SK-N-SH (cell line): ENCODE data around the gene TSHZ2. TPM values are rescaled to one million over a fixed set of nuclear protein-coding genes. Genes with fewer than 3 reads are reported as not detected.

ENCODE experiments used
- CTCF ChIA-PET: fragments of 300-600, 350-600 bp; formaldehyde crosslinking; extraction: SDS; loops from one replicate; lab custom pipeline; 2021; lab: Yijun Ruan, JAX
- POLR2A ChIA-PET: fragments of 350-600 bp; sonication (Branson Sonifier 250); formaldehyde crosslinking; extraction: SDS; loops from one replicate; lab custom pipeline; 2020; ENCODE audit warnings: antibody characterized with exemption, inconsistent platforms; lab: Yijun Ruan, JAX
- DNase-seq: peaks from one replicate; pipeline ENCODE4 v3.0.0; 2012
- H2AFZ ChIP-seq: fragments of 200-600 bp; sonication (generic); 2 replicates; pipeline ENCODE4 v1.8.1; 2016; ENCODE audit warnings: antibody characterized with exemption, mild to moderate bottlenecking, low read depth
- H3F3A ChIP-seq: fragments of 200-600 bp; sonication (generic); replicated peaks from 2 replicates; pipeline ENCODE3; 2016; ENCODE audit warnings: antibody characterized with exemption, mild to moderate bottlenecking; ENCODE audit not compliant: insufficient read depth
- H3K27ac ChIP-seq, 2 experiments: fragments of 200-500 bp in 1 of 2; fragments of 200-600 bp in 1 of 2; sonication (Bioruptor generic) in 1 of 2; sonication (generic), shearing (Covaris generic) in 1 of 2; 2 replicates each; pipeline versions ENCODE4 v1.5.1 to v1.6.1; 2014 to 2016; ENCODE audit warnings: low read depth in 2 of 2, inconsistent platforms in 1 of 2, low read length in 1 of 2, mild to moderate bottlenecking in 1 of 2, mixed read lengths in 1 of 2
- H3K27me3 ChIP-seq: fragments of 200-600 bp; sonication (generic), shearing (Covaris generic); 2 replicates; pipeline ENCODE4 v1.6.1; 2016; ENCODE audit warnings: mixed run types; ENCODE audit not compliant: insufficient read depth
- H3K36me3 ChIP-seq, 2 experiments: fragments of 200-500 bp in 1 of 2; fragments of 200-600 bp in 1 of 2; sonication (Bioruptor generic) in 1 of 2; sonication (generic) in 1 of 2; replicated peaks in 1 of 2; 2 replicates each; pipeline versions ENCODE3 to v1.5.1; 2014 to 2016; ENCODE audit warnings: low read length in 1 of 2, mild to moderate bottlenecking in 1 of 2; ENCODE audit not compliant: insufficient read depth in 2 of 2, control insufficient read depth in 1 of 2
- H3K4me1 ChIP-seq, 2 experiments: fragments of 200-500 bp in 1 of 2; fragments of 200-600 bp in 1 of 2; sonication (Bioruptor generic) in 1 of 2; sonication (generic), shearing (Covaris generic) in 1 of 2; 2 replicates each; pipeline versions ENCODE4 v1.5.1 to v1.6.1; 2014 to 2016; ENCODE audit warnings: low read depth in 1 of 2, low read length in 1 of 2, mixed run types in 1 of 2; ENCODE audit not compliant: insufficient read depth in 2 of 2, control insufficient read depth in 1 of 2
- H3K4me2 ChIP-seq: fragments of 200-600 bp; sonication (generic), shearing (Covaris generic); 2 replicates; pipeline ENCODE4 v1.6.1; 2017; ENCODE audit warnings: mixed run types
- H3K4me3 ChIP-seq, 2 experiments: fragments of 200-500 bp in 1 of 2; fragments of 200-600 bp in 1 of 2; sonication (Bioruptor generic) in 1 of 2; sonication (generic), shearing (Covaris generic) in 1 of 2; 2 replicates each; pipeline versions ENCODE4 v1.5.1 to v1.8.1; 2014 to 2016; ENCODE audit warnings: low read depth in 2 of 2, inconsistent platforms in 1 of 2, low read length in 1 of 2, mild to moderate bottlenecking in 1 of 2, mixed read lengths in 1 of 2, moderate library complexity in 1 of 2
- H3K79me2 ChIP-seq: fragments of 200-600 bp; sonication (generic); 2 replicates; pipeline ENCODE4 v1.8.1; 2017; ENCODE audit warnings: mild to moderate bottlenecking; ENCODE audit not compliant: insufficient read depth
- H3K9ac ChIP-seq: fragments of 200-600 bp; sonication (generic); 2 replicates; pipeline ENCODE4 v1.6.1; 2017; ENCODE audit warnings: mixed run types
- H3K9me2 ChIP-seq: fragments of 200-600 bp; sonication (generic); 2 replicates; pipeline ENCODE4 v1.6.1; 2017; ENCODE audit warnings: mixed run types
- H3K9me3 ChIP-seq: fragments of 200-600 bp; sonication (generic); 2 replicates; pipeline ENCODE4 v1.6.1; 2017; ENCODE audit warnings: mixed run types, mild to moderate bottlenecking, moderate library complexity
- H4K20me1 ChIP-seq: fragments of 200-600 bp; sonication (generic); 2 replicates; pipeline ENCODE4 v1.6.1; 2017; ENCODE audit warnings: mild to moderate bottlenecking, mixed run types; ENCODE audit not compliant: insufficient read depth
- CHD2 ChIP-seq: fragments of 150-350 bp; IDR thresholded peaks from 2 replicates; pipeline ENCODE4 v1.6.1; 2018; ENCODE audit warnings: low read length; ENCODE audit not compliant: partially characterized antibody
- ELF1 ChIP-seq: IDR thresholded peaks from 2 replicates; pipeline ENCODE4 v1.4.0; 2012
- FOXJ3 ChIP-seq: sonication (generic); formaldehyde crosslinking; IDR thresholded peaks from 2 replicates; pipeline ENCODE4 v1.5.1; 2020; ENCODE audit warnings: mild to moderate bottlenecking, missing genetic modification reagents
- FOXM1 ChIP-seq: IDR thresholded peaks from 2 replicates; pipeline ENCODE4 v1.4.0; 2012; ENCODE audit warnings: low read depth, mild to moderate bottlenecking
- GATA2 ChIP-seq: sonication (generic); formaldehyde crosslinking; IDR thresholded peaks from 2 replicates; pipeline ENCODE4 v1.5.0; 2020; ENCODE audit warnings: mild to moderate bottlenecking, missing genetic modification reagents
- JUND ChIP-seq: IDR thresholded peaks from 2 replicates; pipeline ENCODE4 v1.4.0; 2012
- MEF2A ChIP-seq: IDR thresholded peaks from 2 replicates; pipeline ENCODE4 v1.4.0; 2012; ENCODE audit warnings: low read depth, borderline replicate concordance
- NRF1 ChIP-seq: IDR thresholded peaks from 2 replicates; pipeline ENCODE4 v1.6.1; 2012; ENCODE audit warnings: low read depth, mild to moderate bottlenecking, low read length
- POLR2AphosphoS5 ChIP-seq: IDR thresholded peaks from 2 replicates; pipeline ENCODE4 v1.6.1; 2012; ENCODE audit warnings: low read depth, low read length
- RAD21 ChIP-seq: IDR thresholded peaks from 2 replicates; pipeline ENCODE4 v1.6.1; 2012; ENCODE audit warnings: mild to moderate bottlenecking, low read length
- RCOR1 ChIP-seq: fragments of 150-350 bp; IDR thresholded peaks from 2 replicates; pipeline ENCODE4 v1.6.1; 2017; ENCODE audit warnings: antibody characterized with exemption, low read length
- SIN3A ChIP-seq: IDR thresholded peaks from 2 replicates; pipeline ENCODE4 v1.6.1; 2012; ENCODE audit warnings: low read depth, mild to moderate bottlenecking, low read length, moderate library complexity, borderline replicate concordance
- SMC3 ChIP-seq: IDR thresholded peaks from 2 replicates; pipeline ENCODE4 v1.6.1; 2012; ENCODE audit warnings: low read depth, low read length, improper control_type of control experiment
- TEAD4 ChIP-seq: IDR thresholded peaks from 2 replicates; pipeline ENCODE4 v1.4.0; 2012; ENCODE audit warnings: mild to moderate bottlenecking, borderline replicate concordance; ENCODE audit not compliant: insufficient read depth
- WGBS: methylation state at CpG from one replicate; pipeline ENCODE4 v1.1.6; 2017; ENCODE audit warnings: low lambda C conversion rate; 5-methylcytosine and 5-hydroxymethylcytosine counted together
- polyA plus RNA-seq, 3 experiments: library from polyadenylated mRNA; depleted of rRNA; stranded (reverse); fragments of >200 nt; gene quantifications; 2 replicates each; pipeline ENCODE4 v1.2.3, GENCODE V29; 2012
- TF ChIP-seq, protein P1 (sequence below): IDR thresholded peaks from 2 replicates; pipeline ENCODE4; 2012
- TF ChIP-seq, protein P2 (sequence below): fragments of 200-600 bp; sonication (generic); IDR thresholded peaks from 2 replicates; pipeline ENCODE4 v1.6.1; 2017; ENCODE audit warnings: antibody characterized with exemption, mild to moderate bottlenecking, moderate library complexity
- TF ChIP-seq, protein P3 (sequence below): IDR thresholded peaks from 2 replicates; pipeline ENCODE4 v1.4.0; 2012; ENCODE audit warnings: low read depth, borderline replicate concordance
- TF ChIP-seq, protein P4 (sequence below): IDR thresholded peaks from 2 replicates; pipeline ENCODE4 v1.6.1; 2012; ENCODE audit warnings: mild to moderate bottlenecking, low read depth, low read length, moderate library complexity

TSHZ2 gene
- polyA plus RNA-seq, 1 of the 3 experiments (the other 2 are of a cell fraction) = 0.13 TPM

DNA sequence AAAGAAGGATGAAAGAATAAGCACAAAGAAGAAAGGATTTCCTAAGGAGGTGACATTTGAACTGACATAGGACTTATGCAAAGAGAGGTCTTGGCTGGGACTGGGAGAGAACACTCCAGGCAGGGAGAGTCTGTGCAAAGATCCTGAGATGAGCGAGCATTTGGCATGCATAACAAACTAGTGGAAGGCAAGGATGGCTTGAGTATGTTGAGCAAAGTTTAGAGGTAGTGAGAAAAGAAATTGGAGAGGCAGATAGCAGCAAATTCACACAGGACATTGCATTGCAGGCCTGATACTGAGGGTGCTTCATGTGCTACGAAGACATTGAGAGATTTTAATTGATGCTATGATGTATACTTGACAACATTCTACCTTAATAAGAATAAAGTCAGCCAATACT is 383.6 kb downstream of the TSHZ2 start:
- TF ChIP-seq, protein P1, sequence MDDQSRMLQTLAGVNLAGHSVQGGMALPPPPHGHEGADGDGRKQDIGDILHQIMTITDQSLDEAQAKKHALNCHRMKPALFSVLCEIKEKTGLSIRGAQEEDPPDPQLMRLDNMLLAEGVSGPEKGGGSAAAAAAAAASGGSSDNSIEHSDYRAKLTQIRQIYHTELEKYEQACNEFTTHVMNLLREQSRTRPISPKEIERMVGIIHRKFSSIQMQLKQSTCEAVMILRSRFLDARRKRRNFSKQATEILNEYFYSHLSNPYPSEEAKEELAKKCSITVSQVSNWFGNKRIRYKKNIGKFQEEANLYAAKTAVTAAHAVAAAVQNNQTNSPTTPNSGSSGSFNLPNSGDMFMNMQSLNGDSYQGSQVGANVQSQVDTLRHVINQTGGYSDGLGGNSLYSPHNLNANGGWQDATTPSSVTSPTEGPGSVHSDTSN = no peak
- no peak for TF ChIP-seq JUND
- TF ChIP-seq POLR2AphosphoS5 = no peak
- no peak for TF ChIP-seq FOXM1
- no peak for TF ChIP-seq GATA2
- no peak for TF ChIP-seq SIN3A
- no peak for TF ChIP-seq CHD2
- no peak for TF ChIP-seq SMC3
- no peak for TF ChIP-seq ELF1
- TF ChIP-seq RCOR1 = no peak
- TF ChIP-seq TEAD4 = no peak
- TF ChIP-seq MEF2A = no peak
- 18% methylated on average over 2 of the region's 2 CpGs for WGBS

DNA sequence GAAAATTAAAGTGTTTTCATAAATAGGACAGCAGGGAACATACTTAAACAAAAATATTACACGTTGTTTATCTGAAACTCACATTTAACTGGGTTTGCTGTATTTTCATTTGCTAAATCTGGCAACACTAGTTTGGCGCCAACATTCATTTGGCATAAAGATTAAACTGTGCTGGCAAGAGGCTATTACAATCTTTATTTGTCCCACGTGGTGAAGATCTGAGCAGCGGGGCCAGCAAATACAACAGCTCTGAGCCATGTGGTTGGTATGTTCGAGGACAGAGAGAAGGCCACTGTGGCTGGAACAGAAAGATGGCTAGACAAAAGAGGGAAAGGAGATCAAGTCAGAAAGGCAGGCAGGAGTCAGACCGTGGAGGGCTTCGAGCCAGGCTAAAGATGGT is 387.3 kb downstream of the TSHZ2 start:
- ChIA-PET POLR2A (no interaction called here), CTCF (no interaction called here)
- no peaks in the 10 kb centered on the region for H4K20me1 ChIP-seq
- H3K9me2 ChIP-seq = no peaks in the 10 kb centered on the region
- 62% methylated on average over 7 of the region's 7 CpGs for WGBS
- no peaks in the 10 kb centered on the region for H3K9me3 ChIP-seq
- no peak overlapping the region for H3K27ac ChIP-seq
- no peak for DNase-seq
- H3K27me3 ChIP-seq = no peaks in the 10 kb centered on the region
- no peak overlapping the region for H3K9ac ChIP-seq
- H3K4me2 ChIP-seq = no peak overlapping the region
- H2AFZ ChIP-seq = no peak overlapping the region
- no peaks in the 10 kb centered on the region for H3F3A ChIP-seq
- H3K4me1 ChIP-seq = no peaks in the 10 kb centered on the region
- no peak overlapping the region for H3K4me3 ChIP-seq
- TF ChIP-seq GATA2 (no peak), NRF1 (no peak)
- H3K36me3 ChIP-seq = no peaks in the 10 kb centered on the region
- H3K79me2 ChIP-seq = no peaks in the 10 kb centered on the region

More for the DNA sequence above, 383.6 kb downstream of the TSHZ2 start:
- ChIA-PET POLR2A (no interaction called here), CTCF (no interaction called here)
- H3K27me3 ChIP-seq = no peaks in the 10 kb centered on the region
- no peaks in the 10 kb centered on the region for H3K9me2 ChIP-seq
- DNase-seq = no peak
- H2AFZ ChIP-seq = no peak overlapping the region
- H3K79me2 ChIP-seq = no peaks in the 10 kb centered on the region
- no peaks in the 10 kb centered on the region for H3K4me1 ChIP-seq
- no peak overlapping the region for H3K9ac ChIP-seq
- H3K36me3 ChIP-seq = no peaks in the 10 kb centered on the region
- H3K27ac ChIP-seq = no peak overlapping the region
- no peaks in the 10 kb centered on the region for H3F3A ChIP-seq
- H3K4me3 ChIP-seq = no peak overlapping the region
- H4K20me1 ChIP-seq = no peaks in the 10 kb centered on the region
- H3K9me3 ChIP-seq = no peaks in the 10 kb centered on the region
- no peak overlapping the region for H3K4me2 ChIP-seq

DNA sequence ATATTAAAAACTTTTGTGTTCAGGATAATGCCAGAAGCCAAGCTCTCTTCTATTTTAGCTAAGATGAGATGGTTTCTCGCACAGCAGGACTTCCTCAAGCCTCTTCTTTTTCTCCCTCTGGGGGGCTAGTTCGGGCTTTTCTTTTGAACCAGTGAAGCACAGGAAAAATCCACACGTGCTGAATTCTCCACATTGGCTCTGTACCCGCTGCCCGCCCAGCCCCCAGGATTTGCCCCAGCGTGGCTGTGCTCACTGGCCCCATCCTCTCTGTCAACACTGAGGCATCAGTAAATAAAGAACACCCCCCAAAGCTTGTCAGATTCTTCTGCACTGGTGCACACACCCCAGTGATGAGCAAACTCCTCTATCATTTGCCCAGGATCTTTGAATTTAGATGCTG is 388.7 kb downstream of the TSHZ2 start:
- H3K4me1 ChIP-seq = no peaks in the 10 kb centered on the region
- no peaks in the 10 kb centered on the region for H3K9me2 ChIP-seq
- CTCF ChIA-PET = interaction anchor here (1.6 kb wide), 1 partner anchor 24 kb away, joined by 3 read pairs; no protein-coding TSS in a partner anchor
- POLR2A ChIA-PET = no interaction called here
- no peak overlapping the region for H3K4me2 ChIP-seq
- H3K4me3 ChIP-seq = no peak overlapping the region
- H3K79me2 ChIP-seq = no peaks in the 10 kb centered on the region
- no peak overlapping the region for H3K9ac ChIP-seq
- H2AFZ ChIP-seq = no peak overlapping the region
- no peaks in the 10 kb centered on the region for H4K20me1 ChIP-seq
- no peaks in the 10 kb centered on the region for H3K9me3 ChIP-seq
- H3K27ac ChIP-seq = no peak overlapping the region
- no peaks in the 10 kb centered on the region for H3K27me3 ChIP-seq
- WGBS = 42% methylated on average over 6 of the region's 6 CpGs
- no peaks in the 10 kb centered on the region for H3F3A ChIP-seq
- H3K36me3 ChIP-seq = no peaks in the 10 kb centered on the region
- no peak for DNase-seq
- TF ChIP-seq, protein P2, sequence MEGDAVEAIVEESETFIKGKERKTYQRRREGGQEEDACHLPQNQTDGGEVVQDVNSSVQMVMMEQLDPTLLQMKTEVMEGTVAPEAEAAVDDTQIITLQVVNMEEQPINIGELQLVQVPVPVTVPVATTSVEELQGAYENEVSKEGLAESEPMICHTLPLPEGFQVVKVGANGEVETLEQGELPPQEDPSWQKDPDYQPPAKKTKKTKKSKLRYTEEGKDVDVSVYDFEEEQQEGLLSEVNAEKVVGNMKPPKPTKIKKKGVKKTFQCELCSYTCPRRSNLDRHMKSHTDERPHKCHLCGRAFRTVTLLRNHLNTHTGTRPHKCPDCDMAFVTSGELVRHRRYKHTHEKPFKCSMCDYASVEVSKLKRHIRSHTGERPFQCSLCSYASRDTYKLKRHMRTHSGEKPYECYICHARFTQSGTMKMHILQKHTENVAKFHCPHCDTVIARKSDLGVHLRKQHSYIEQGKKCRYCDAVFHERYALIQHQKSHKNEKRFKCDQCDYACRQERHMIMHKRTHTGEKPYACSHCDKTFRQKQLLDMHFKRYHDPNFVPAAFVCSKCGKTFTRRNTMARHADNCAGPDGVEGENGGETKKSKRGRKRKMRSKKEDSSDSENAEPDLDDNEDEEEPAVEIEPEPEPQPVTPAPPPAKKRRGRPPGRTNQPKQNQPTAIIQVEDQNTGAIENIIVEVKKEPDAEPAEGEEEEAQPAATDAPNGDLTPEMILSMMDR = no peak
- TF ChIP-seq, protein P3, sequence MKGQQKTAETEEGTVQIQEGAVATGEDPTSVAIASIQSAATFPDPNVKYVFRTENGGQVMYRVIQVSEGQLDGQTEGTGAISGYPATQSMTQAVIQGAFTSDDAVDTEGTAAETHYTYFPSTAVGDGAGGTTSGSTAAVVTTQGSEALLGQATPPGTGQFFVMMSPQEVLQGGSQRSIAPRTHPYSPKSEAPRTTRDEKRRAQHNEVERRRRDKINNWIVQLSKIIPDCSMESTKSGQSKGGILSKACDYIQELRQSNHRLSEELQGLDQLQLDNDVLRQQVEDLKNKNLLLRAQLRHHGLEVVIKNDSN = no peak
- TF ChIP-seq, protein P4, sequence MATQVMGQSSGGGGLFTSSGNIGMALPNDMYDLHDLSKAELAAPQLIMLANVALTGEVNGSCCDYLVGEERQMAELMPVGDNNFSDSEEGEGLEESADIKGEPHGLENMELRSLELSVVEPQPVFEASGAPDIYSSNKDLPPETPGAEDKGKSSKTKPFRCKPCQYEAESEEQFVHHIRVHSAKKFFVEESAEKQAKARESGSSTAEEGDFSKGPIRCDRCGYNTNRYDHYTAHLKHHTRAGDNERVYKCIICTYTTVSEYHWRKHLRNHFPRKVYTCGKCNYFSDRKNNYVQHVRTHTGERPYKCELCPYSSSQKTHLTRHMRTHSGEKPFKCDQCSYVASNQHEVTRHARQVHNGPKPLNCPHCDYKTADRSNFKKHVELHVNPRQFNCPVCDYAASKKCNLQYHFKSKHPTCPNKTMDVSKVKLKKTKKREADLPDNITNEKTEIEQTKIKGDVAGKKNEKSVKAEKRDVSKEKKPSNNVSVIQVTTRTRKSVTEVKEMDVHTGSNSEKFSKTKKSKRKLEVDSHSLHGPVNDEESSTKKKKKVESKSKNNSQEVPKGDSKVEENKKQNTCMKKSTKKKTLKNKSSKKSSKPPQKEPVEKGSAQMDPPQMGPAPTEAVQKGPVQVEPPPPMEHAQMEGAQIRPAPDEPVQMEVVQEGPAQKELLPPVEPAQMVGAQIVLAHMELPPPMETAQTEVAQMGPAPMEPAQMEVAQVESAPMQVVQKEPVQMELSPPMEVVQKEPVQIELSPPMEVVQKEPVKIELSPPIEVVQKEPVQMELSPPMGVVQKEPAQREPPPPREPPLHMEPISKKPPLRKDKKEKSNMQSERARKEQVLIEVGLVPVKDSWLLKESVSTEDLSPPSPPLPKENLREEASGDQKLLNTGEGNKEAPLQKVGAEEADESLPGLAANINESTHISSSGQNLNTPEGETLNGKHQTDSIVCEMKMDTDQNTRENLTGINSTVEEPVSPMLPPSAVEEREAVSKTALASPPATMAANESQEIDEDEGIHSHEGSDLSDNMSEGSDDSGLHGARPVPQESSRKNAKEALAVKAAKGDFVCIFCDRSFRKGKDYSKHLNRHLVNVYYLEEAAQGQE = no peak
- TF ChIP-seq RAD21 = no peak
- TF ChIP-seq FOXM1 = no peak
- TF ChIP-seq FOXJ3 (CRISPR knock-in tag) = no peak
- TF ChIP-seq NRF1 = no peak
